ENCODE measurements around the gene EPHA3.

Gene EPHA3

DNA sequence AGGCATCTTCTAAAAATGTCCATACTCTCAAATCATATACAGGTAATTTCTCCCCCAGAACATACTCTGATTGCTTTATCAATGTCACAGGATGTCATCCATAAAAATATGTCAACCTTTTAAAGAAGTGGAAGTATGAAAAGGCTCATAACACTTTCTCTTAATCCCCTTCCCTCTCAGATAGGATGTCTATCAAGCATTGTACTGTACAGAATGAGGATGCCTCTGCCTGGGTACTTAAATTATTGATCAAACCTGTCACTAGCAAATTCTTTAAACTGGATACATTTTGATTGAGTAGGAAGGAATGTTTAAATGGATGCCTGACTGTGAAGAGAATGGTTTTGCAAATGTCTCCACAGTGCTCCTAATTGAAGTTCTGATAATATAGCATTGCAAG lies 168.7 kb downstream of the EPHA3 start:
- no peaks in the 10 kb centered on the region for H3K9me3 Mint-ChIP-seq
- no peaks in the 10 kb centered on the region for H3K27me3 Mint-ChIP-seq
- no peak overlapping the region for H3K4me3 Mint-ChIP-seq
- H3K36me3 Mint-ChIP-seq = no peaks in the 10 kb centered on the region
- H3K4me1 Mint-ChIP-seq = no peaks in the 10 kb centered on the region
- H3K27ac Mint-ChIP-seq = no peak overlapping the region

DNA sequence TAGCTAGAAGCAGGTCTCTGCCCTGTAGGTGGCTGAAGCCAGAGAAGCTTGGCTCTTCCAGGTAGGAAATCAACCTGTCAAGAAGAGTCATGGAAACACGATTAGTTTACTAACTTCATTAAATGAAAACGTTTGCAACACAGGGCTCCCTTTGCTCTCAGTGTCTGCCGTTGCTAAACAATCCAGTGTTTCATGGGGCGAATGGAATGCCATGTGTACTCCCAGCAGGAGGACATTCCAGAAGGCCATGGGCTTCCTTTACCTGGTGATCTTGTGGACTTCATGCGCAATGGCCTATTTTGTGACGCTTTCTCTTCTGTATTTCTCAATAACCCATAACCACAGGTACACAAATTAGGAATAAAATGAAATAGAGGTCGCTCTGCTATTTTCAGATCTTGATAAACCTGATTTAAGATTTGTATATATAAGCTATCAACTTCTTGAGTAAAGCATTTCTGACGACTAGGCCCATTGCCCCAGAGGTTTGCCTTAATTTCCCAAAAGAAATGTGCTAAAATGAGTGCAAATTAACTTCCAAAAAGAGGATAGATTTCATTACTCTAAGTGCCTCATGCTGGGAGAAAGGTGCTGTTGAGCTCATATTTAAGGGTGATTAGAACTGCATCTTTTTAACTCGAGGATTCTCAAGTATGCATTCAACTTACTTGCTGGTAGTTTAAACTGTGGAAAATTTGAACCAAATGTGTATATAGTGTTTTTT lies 171.0 kb downstream of the EPHA3 start:
- no peaks in the 10 kb centered on the region for H3K36me3 Mint-ChIP-seq
- H3K4me3 Mint-ChIP-seq = no peak overlapping the region
- H3K27me3 Mint-ChIP-seq = no peaks in the 10 kb centered on the region
- no peaks in the 10 kb centered on the region for H3K9me3 Mint-ChIP-seq
- no peaks in the 10 kb centered on the region for H3K4me1 Mint-ChIP-seq
- no peak overlapping the region for H3K27ac Mint-ChIP-seq

DNA sequence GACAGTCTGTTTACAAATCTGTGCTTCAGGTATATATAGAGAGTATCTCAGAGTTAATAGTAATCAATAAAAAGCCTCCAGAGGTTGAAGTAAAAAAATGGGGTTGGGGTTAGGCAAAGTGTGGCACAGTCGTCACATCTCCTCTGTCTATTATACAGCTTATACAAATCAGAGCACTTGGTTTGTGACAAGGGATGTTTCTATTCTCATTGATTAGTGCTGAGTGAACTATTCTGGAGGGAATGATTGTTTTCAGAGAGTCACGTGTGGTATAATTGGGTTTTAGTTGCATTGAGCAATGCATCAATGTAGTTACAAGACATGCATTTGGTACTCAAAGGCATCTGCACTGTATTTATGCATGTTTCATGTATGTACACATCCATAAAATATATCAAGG lies 172.9 kb downstream of the EPHA3 start:
- Mint-ChIP-seq H3K4me1 (no peaks in the 10 kb centered on the region), H3K4me3 (no peak overlapping the region), H3K9me3 (peaks cover 3% of the 10 kb centered on the region), H3K27ac (no peak overlapping the region), H3K36me3 (no peaks in the 10 kb centered on the region), H3K27me3 (no peaks in the 10 kb centered on the region)

DNA sequence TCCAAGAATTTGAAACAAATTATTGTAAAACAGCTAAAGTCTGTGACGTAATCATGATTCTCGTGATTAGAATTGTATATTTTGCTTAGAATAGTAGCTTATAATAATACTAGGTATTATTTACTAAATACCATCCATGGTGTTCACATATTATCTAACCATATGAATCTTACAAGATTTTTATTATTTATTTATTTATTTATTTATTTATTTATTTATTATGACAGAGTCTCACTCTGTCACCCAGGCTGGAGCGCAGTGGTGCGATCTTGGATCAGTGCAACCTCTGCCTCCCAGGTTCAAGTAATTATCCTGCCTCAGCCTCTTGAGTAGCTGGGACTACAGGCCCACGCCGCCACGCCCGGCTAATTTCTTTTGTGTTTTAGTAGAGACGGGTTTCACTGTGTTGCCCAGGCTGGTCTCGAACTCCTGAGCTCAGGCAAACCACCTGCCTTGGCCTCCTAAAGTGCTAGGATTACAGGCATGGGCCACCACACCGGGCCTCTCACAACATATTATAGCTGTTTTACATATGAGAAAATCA lies 173.5 kb downstream of the EPHA3 start:
- Mint-ChIP-seq H3K27ac (no peak overlapping the region), H3K27me3 (no peaks in the 10 kb centered on the region), H3K4me3 (no peak overlapping the region), H3K36me3 (no peaks in the 10 kb centered on the region), H3K4me1 (no peaks in the 10 kb centered on the region), H3K9me3 (peaks cover 9% of the 10 kb centered on the region)

DNA sequence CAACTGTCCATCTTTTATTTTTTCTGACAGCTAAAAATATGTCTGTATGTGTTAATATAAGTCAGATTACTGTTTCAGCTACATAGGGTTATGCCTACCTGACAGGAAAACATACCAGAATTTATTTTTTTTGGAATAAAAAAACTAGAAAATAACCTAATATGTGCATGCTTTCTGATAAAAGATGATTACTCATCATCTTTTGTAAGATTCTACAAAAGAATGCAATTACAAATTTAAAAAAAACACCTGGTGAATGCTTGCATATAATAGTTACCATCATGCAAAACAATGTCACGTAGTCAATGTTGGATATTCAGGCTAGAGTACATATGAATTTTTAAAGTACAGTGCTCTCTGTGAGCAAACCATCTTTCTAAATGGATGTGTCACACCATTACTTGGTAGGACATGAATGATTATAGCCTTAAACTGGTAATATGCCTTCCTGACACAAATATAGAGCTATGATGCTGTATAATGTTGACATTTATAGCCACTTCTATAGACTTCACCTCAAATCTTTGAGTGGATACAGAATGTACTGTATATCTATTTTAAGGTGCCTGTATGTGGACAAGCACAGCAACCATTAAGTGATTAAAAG lies 180.6 kb downstream of the EPHA3 start:
- H3K27ac Mint-ChIP-seq = no peak overlapping the region
- H3K4me3 Mint-ChIP-seq = no peak overlapping the region
- no peaks in the 10 kb centered on the region for H3K4me1 Mint-ChIP-seq
- H3K27me3 Mint-ChIP-seq = no peaks in the 10 kb centered on the region
- peaks cover 14% of the 10 kb centered on the region for H3K9me3 Mint-ChIP-seq
- H3K36me3 Mint-ChIP-seq = no peaks in the 10 kb centered on the region

DNA sequence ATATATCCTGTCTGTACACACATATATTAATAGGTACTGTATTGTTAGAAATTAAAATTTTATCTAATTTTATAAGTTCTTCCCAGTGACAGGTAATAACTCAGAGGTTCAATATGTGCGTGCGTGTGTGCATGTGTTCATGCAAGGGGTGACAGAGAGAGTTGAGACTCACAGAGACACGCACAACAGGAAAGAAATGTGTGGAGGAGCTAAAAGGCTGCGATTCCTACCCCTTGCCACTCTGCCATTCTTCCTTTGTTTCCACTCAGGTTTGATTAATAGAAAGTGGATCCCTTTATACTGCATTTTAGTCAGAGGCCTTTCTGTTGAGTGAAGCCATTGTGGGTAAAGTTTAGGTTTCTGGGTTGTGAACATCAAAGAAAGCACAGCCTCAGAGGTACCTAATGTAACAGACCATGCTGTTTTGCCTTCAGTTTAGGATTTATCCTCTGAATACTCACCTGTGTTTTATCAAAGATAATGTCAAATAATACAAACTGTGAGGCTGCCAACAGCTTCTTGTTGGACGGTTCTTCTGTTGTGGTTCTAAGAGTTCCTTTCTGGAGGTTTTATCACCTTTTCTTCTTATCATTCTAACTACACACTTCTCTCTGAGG lies 182.3 kb downstream of the EPHA3 start:
- peaks cover 21% of the 10 kb centered on the region for H3K9me3 Mint-ChIP-seq
- no peaks in the 10 kb centered on the region for H3K36me3 Mint-ChIP-seq
- no peaks in the 10 kb centered on the region for H3K27me3 Mint-ChIP-seq
- H3K27ac Mint-ChIP-seq = no peak overlapping the region
- no peaks in the 10 kb centered on the region for H3K4me1 Mint-ChIP-seq
- H3K4me3 Mint-ChIP-seq = no peak overlapping the region

DNA sequence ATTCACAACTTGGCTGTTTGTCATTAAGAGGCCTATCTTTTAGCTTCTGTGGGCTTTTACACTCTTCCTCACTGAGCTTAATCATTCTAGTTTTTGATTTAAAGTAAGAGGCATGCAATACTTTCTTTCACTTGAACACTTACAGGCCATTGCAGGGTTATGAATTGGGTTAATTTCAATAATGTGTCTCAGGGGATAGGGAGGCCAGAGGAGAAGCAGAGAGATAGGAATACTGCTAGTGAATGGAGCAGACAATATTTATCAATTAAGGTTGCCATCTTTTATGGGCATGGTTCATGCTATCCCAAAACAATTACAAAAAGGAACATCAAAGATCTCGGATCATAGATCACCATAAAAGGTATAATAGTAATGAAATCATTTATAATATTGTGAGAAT lies 189.8 kb downstream of the EPHA3 start:
- Mint-ChIP-seq H3K27me3 (no peaks in the 10 kb centered on the region), H3K27ac (no peak overlapping the region), H3K4me3 (no peak overlapping the region), H3K36me3 (no peaks in the 10 kb centered on the region), H3K9me3 (peaks cover 19% of the 10 kb centered on the region), H3K4me1 (no peaks in the 10 kb centered on the region)

DNA sequence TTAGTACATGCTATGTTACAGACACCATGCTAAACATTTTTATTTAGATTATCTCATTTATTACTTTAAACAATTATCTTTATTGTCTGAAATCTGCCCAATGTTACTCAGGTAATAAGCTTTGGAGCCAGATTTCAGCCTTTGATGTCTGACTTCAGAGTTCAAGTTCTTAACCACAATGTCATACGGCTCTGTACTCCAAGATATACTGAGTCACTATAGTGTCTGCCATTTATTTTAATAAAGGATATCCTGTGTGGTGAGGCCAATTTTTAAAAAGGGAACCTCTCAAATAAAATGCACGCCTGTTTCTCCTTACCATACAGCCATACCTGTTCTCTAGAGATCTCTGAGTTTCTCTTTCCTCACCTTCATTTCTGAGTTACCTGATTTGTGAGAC lies 193.1 kb downstream of the EPHA3 start:
- Mint-ChIP-seq H3K4me3 (no peak overlapping the region), H3K4me1 (no peaks in the 10 kb centered on the region), H3K27me3 (no peaks in the 10 kb centered on the region), H3K9me3 (peaks cover 17% of the 10 kb centered on the region), H3K36me3 (no peaks in the 10 kb centered on the region), H3K27ac (no peak overlapping the region)

DNA sequence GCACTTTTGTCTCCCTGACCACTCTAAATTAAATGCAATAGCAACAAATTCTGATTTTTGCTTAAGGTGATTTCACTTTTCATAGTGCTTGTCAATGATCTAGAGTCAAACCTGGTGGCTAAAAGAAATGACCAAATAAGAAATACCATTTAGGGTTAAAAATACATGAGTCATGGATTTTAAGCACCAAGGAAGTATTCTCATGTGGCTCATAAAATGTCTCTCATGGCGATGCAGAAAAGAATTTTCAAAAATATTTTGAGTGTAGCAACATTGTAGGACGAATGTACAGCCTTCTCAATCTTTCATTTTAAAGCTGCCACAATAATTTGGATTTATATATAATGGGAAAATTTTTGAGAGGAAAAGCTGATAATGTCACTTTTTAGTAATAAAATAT lies 193.6 kb downstream of the EPHA3 start:
- peaks cover 21% of the 10 kb centered on the region for H3K9me3 Mint-ChIP-seq
- H3K27me3 Mint-ChIP-seq = no peaks in the 10 kb centered on the region
- H3K4me3 Mint-ChIP-seq = no peak overlapping the region
- H3K27ac Mint-ChIP-seq = no peak overlapping the region
- H3K36me3 Mint-ChIP-seq = no peaks in the 10 kb centered on the region
- H3K4me1 Mint-ChIP-seq = no peaks in the 10 kb centered on the region

DNA sequence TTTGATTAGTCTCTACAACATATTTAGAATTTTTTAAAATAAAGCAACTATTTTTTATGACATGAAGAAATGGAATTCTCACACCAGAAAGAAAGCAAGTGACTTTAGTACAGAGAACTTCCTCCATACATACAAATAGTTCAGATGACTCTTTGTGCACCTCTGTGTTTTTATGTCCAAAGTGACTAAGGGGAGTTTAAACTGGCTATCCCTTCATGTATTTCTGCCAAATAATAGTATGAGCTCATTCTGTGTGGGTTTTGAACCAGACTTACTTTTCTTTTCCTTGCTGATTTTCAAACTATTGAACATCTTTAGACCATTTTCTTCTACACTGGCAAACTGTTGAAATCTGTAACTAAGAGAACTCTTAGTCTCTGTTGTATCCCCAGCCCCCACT lies 196.3 kb downstream of the EPHA3 start:
- no peak overlapping the region for H3K4me3 Mint-ChIP-seq
- peaks cover 18% of the 10 kb centered on the region for H3K9me3 Mint-ChIP-seq
- no peak overlapping the region for H3K27ac Mint-ChIP-seq
- no peaks in the 10 kb centered on the region for H3K4me1 Mint-ChIP-seq
- no peaks in the 10 kb centered on the region for H3K36me3 Mint-ChIP-seq
- no peaks in the 10 kb centered on the region for H3K27me3 Mint-ChIP-seq

DNA sequence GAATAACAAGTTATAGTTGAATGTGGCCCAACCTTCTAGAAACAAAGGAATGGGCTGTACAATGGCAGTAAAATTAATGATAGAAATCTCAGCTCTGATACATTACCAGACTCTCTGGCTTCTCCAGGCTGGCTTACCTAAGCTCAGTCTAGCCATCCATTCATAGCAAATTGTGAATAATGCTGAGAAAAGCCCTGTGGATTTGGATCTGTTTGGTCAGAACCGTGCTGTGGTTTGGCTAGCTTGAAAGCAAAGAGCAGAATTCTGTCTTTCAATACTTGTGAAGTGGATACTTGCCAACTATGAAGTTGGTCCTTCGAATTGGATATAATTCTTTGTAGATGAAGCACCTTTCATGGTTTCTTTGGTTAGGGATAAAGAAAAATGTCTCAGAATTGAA lies 199.1 kb downstream of the EPHA3 start:
- H3K27ac Mint-ChIP-seq = no peak overlapping the region
- H3K27me3 Mint-ChIP-seq = no peaks in the 10 kb centered on the region

DNA sequence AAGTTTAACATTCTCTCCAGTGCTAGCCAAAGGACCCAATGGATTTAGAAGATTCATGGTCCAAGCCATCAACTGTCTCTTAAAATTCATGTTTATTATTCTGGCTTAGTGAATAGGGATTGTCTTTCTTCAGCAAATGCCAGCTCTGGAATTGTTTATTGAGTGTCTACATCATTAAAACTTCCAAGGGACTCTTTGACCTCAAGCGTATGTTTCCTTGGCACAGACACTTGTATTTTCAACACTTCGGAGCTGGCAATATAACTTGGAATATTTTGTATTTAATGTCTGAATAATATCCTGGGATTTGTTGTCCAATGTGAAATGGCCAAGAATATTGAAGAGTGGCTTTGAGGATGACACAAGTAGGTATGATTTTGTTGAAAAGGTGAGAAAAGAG lies 204.2 kb downstream of the EPHA3 start:
- Mint-ChIP-seq H3K27me3 (no peaks in the 10 kb centered on the region), H3K4me1 (no peaks in the 10 kb centered on the region), H3K36me3 (no peaks in the 10 kb centered on the region), H3K4me3 (no peak overlapping the region), H3K27ac (no peak overlapping the region), H3K9me3 (peaks cover 15% of the 10 kb centered on the region)

More for the DNA sequence above, 199.1 kb downstream of the EPHA3 start:
- H3K36me3 Mint-ChIP-seq = no peaks in the 10 kb centered on the region
- no peaks in the 10 kb centered on the region for H3K4me1 Mint-ChIP-seq
- H3K9me3 Mint-ChIP-seq = peaks cover 22% of the 10 kb centered on the region
- H3K4me3 Mint-ChIP-seq = no peak overlapping the region

DNA sequence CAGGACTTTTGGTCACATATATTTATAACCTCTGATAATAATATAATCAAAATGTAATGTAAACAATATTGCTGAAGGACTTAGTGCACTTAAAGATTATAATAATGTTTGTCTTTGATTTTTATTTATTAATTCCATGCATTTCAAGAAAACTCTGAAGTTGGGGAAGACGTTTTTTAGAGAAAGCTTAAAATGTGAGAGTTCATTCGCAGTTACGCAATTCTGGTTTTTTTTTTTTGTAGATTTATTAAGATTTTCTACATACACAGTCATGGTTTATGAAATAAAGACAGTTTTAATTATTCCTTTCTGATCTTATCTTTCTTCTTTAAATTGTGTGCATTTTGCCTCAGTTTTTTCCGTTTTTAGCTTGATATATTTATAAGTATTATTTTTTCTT lies 204.7 kb downstream of the EPHA3 start:
- no peaks in the 10 kb centered on the region for H3K36me3 Mint-ChIP-seq
- no peak overlapping the region for H3K27ac Mint-ChIP-seq
- no peak overlapping the region for H3K4me3 Mint-ChIP-seq
- H3K4me1 Mint-ChIP-seq = no peaks in the 10 kb centered on the region
- H3K27me3 Mint-ChIP-seq = no peaks in the 10 kb centered on the region
- H3K9me3 Mint-ChIP-seq = peaks cover 15% of the 10 kb centered on the region

DNA sequence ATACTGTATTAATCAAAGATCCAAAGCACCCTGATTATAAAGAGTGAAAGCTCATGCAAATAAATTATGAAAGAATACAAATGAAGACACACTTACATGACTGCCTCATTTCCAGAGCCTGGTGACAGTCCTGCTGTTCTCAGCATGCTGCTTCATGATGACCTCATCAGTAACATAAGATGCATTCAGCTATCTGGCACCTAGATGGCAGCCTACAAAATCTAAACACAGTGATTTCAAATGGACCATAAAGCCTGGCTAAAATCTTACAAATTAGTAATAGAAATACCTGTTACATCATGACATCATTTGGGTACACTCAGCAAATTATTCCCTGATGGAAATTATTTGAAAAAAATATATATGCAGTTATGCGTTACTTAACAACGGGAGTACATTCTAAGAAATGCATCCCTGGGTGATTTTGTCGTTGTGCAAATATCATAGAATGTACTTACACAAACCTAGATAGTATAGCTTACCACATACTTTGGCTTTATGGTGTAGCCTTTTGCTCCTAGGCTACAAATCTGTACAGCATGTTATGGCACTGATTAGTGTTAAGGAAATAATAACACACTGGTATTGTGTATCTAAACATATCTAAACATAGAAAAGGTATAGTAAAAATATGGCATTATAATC lies 207.2 kb downstream of the EPHA3 start:
- Mint-ChIP-seq H3K27me3 (no peaks in the 10 kb centered on the region), H3K27ac (no peak overlapping the region), H3K9me3 (peaks cover 9% of the 10 kb centered on the region), H3K4me1 (no peaks in the 10 kb centered on the region), H3K36me3 (no peaks in the 10 kb centered on the region), H3K4me3 (no peak overlapping the region)

DNA sequence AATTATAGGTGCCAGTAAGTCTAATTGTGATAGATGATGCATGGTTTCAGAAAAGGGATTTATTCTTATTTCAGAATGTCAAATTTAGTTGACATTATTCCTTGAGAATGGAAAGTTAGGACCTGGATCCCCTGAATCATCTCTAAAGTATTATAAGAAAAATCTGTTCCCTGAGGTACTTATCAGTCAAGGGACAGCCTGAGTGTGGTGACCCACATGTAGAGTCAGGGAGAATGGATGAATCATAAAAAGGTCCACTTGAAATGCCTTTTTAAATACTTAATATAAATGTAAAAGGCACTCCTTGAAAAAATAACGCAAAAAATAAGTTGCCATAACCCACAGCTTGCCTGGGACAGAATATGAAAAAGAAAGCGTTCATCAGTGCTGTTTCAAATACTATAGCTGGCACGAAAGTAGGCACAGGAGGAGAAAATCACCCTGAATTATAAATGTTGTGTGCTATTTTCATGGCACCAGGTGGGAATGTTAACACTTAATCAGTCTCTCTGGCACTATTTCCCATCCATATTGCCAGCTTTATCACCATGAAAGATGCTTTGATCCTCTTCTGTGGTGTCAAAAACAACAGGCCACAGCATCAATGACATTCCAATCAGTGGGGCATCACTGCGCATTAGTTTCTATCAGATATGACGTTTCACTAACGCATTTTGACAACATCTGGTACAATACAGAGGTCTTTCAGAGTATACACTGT lies 208.5 kb downstream of the EPHA3 start:
- peaks cover 9% of the 10 kb centered on the region for H3K9me3 Mint-ChIP-seq
- H3K4me1 Mint-ChIP-seq = no peaks in the 10 kb centered on the region
- no peaks in the 10 kb centered on the region for H3K27me3 Mint-ChIP-seq
- no peak overlapping the region for H3K27ac Mint-ChIP-seq
- no peak overlapping the region for H3K4me3 Mint-ChIP-seq
- no peaks in the 10 kb centered on the region for H3K36me3 Mint-ChIP-seq
